ENCODE measurements around the gene COG5. TPM values are rescaled to one million over a fixed set of nuclear protein-coding genes. Genes with fewer than 3 reads are reported as not detected.

The COG5 gene
- polyA plus RNA-seq, 1 of the 3 experiments (the other 2 are of a cell fraction) = 21.2 TPM

GRCh38 chr7:107213193-107213788 lies 350.4 kb downstream of the COG5 start:
- 98% methylated on average over 5 of the region's 5 CpGs for WGBS (ENCODE audit: low lambda C conversion rate)
- Histone ChIP-seq H3K9me3 (0 out of 2 replicates have a peak, but pooled peaks cover 7% of the 10 kb centered on the region), H3K36me3 (replicated peaks in 1 of 2; ENCODE audit: control insufficient read depth in 1 of 2, insufficient read depth in 2 of 2, low read length in 1 of 2) (peaks cover 13 to 20% of the 10 kb centered on the region in 2 experiments), H3K27me3 (ENCODE audit: insufficient read depth) (no peaks in the 10 kb centered on the region), H3K4me1 (ENCODE audit: control insufficient read depth in 1 of 2, insufficient read depth in 2 of 2, low read depth in 1 of 2, low read length in 1 of 2) (peaks cover 0 to 6% of the 10 kb centered on the region in 2 experiments; a peak in 2 of 4 replicates), H3K4me2 (no peak overlapping the region), H4K20me1 (ENCODE audit: insufficient read depth) (no peaks in the 10 kb centered on the region), H2AFZ (ENCODE audit: low read depth) (no peak overlapping the region), H3K27ac (ENCODE audit: low read depth in 2 of 2, low read length in 1 of 2) (no peak overlapping the region), H3K9ac (no peak overlapping the region), H3F3A (replicated peaks; ENCODE audit: insufficient read depth) (no peaks in the 10 kb centered on the region), H3K9me2 (no peaks in the 10 kb centered on the region), H3K4me3 (ENCODE audit: low read depth in 2 of 2, low read length in 1 of 2) (no peak overlapping the region), H3K79me2 (ENCODE audit: insufficient read depth) (no peaks in the 10 kb centered on the region)
- no peak for TF ChIP-seq JUND (IDR thresholded peaks at IDR 0.05)
- peak; percentile 10; the same call in 1 of the 2 replicates for TF ChIP-seq CTCF (IDR thresholded peaks at IDR 0.05)
- TF ChIP-seq MAX (IDR thresholded peaks at IDR 0.05; ENCODE audit: low read depth) = no peak
- TF ChIP-seq CHD2 (IDR thresholded peaks at IDR 0.05; ENCODE audit: low read length, partially characterized antibody) = no peak
- ChIA-PET POLR2A (no interaction called here), CTCF (interaction anchor here (0.9 to 2.2 kb wide), 3 partner anchors 11 to 35 kb away, joined by 3 to 4 read pairs (median 3); no protein-coding TSS in a partner anchor)
- no peak for DNase-seq

- WGBS (ENCODE audit: low lambda C conversion rate) = 82% methylated on average over 2 of the region's 2 CpGs
- H3K27me3 ChIP-seq (ENCODE audit: insufficient read depth) = no peaks in the 10 kb centered on the region
- CTCF ChIA-PET = interaction anchor here (0.9 to 2.2 kb wide), 6 partner anchors 10 to 35 kb away, joined by 3 to 5 read pairs (median 3); no protein-coding TSS in a partner anchor
- H2AFZ ChIP-seq (ENCODE audit: low read depth) = no peak overlapping the region
- no peaks in the 10 kb centered on the region for H3K79me2 ChIP-seq (ENCODE audit: insufficient read depth)
- no peaks in the 10 kb centered on the region for H4K20me1 ChIP-seq (ENCODE audit: insufficient read depth)
- H3K9ac ChIP-seq = no peak overlapping the region
- 0 out of 2 replicates have a peak, but pooled peaks cover 7% of the 10 kb centered on the region for H3K9me3 ChIP-seq
- POLR2A ChIA-PET = no interaction called here
- no peak overlapping the region for H3K4me3 ChIP-seq (ENCODE audit: low read depth in 2 of 2, low read length in 1 of 2)
- H3K4me2 ChIP-seq = no peak overlapping the region
- H3F3A ChIP-seq (replicated peaks; ENCODE audit: insufficient read depth) = no peaks in the 10 kb centered on the region
- DNase-seq = no peak
- no peaks in the 10 kb centered on the region for H3K9me2 ChIP-seq
- H3K36me3 ChIP-seq (replicated peaks in 1 of 2; ENCODE audit: control insufficient read depth in 1 of 2, insufficient read depth in 2 of 2, low read length in 1 of 2) = peaks cover 13 to 21% of the 10 kb centered on the region in 2 experiments
- peaks cover 0 to 7% of the 10 kb centered on the region in 2 experiments; a peak in 2 of 4 replicates for H3K4me1 ChIP-seq (ENCODE audit: control insufficient read depth in 1 of 2, insufficient read depth in 2 of 2, low read depth in 1 of 2, low read length in 1 of 2)
- no peak overlapping the region for H3K27ac ChIP-seq (ENCODE audit: low read depth in 2 of 2, low read length in 1 of 2)
- TF ChIP-seq EP300 (IDR thresholded peaks at IDR 0.05; ENCODE audit: borderline replicate concordance in 1 of 2, low read depth in 1 of 2, low read length in 1 of 2) = no peak
- TF ChIP-seq SIN3A (IDR thresholded peaks at IDR 0.05; ENCODE audit: borderline replicate concordance, low read depth, low read length) = no peak
- no peak for TF ChIP-seq RXRA (IDR thresholded peaks at IDR 0.05; ENCODE audit: borderline replicate concordance, low read depth)
- TF ChIP-seq YY1 (IDR thresholded peaks at IDR 0.05; ENCODE audit: low read depth) = no peak
- no peak for TF ChIP-seq NRF1 (IDR thresholded peaks at IDR 0.05; ENCODE audit: low read depth, low read length)
- TF ChIP-seq TEAD4 (IDR thresholded peaks at IDR 0.05; ENCODE audit: borderline replicate concordance, insufficient read depth) = no peak
- no peak for TF ChIP-seq RFX5 (IDR thresholded peaks at IDR 0.05; ENCODE audit: low read length)
- TF ChIP-seq FOXJ3 (CRISPR knock-in tag; IDR thresholded peaks at IDR 0.05) = no peak
- TF ChIP-seq RAD21 (IDR thresholded peaks at IDR 0.05; ENCODE audit: low read length) = no peak
- TF ChIP-seq CTCF (IDR thresholded peaks at IDR 0.05) = no peak
- no peak for TF ChIP-seq PBX3 (IDR thresholded peaks at IDR 0.05)
- TF ChIP-seq EZH2phosphoT487 (IDR thresholded peaks at IDR 0.05; ENCODE audit: borderline replicate concordance, low read depth) = no peak
- no peak for TF ChIP-seq GATA2 (CRISPR knock-in tag; IDR thresholded peaks at IDR 0.05)
- TF ChIP-seq FOXM1 (IDR thresholded peaks at IDR 0.05; ENCODE audit: low read depth) = no peak
- no peak for TF ChIP-seq FOSL2 (IDR thresholded peaks at IDR 0.05; ENCODE audit: borderline replicate concordance, low read depth)
Measured at GRCh38 chr7:107212725-107213124, 351.0 kb downstream of the COG5 start.

Measured in SK-N-SH (cell line).